OCI-LY7 (cell line): ENCODE results near the gene C1orf35. TPM values are rescaled to one million over a fixed set of nuclear protein-coding genes. Genes with fewer than 3 reads are reported as not detected.

Source experiments
- BruUV-seq: library from RNA; stranded (reverse); fragments of 400-500 nt; replicated peaks from 2 replicates; lab custom pipeline; 2021; lab: Mats Ljungman, UMichigan
- CTCF ChIA-PET: fragments of 300-600 bp; sonication (Branson Sonifier 250); formaldehyde crosslinking; loops from one replicate; lab custom pipeline; 2022; ENCODE audit warnings: antibody characterized with exemption; ENCODE audit not compliant: unreplicated experiment; lab: Charles Lee
- POLR2A ChIA-PET: fragments of 300-600 bp; sonication (Branson Sonifier 250); formaldehyde crosslinking; loops from one replicate; lab custom pipeline; 2022; ENCODE audit warnings: antibody characterized with exemption; lab: Charles Lee
- DNase-seq: peaks from one replicate; pipeline ENCODE4 v3.0.0-alpha.2; 2015; ENCODE audit warnings: low spot score
- H2AFZ ChIP-seq: fragments of 200-600 bp; sonication (generic), shearing (Covaris generic); 2 replicates; pipeline ENCODE4 v1.6.1; 2014; ENCODE audit warnings: mild to moderate bottlenecking, antibody characterized with exemption, low read length, moderate library complexity
- H3K27ac ChIP-seq: fragments of 200-600 bp; sonication (generic); 2 replicates; pipeline ENCODE4 v1.5.1; 2014; ENCODE audit warnings: mixed run types, low read depth, mild to moderate bottlenecking, moderate library complexity, low read length, inconsistent platforms; ENCODE audit not compliant: poor library complexity, severe bottlenecking
- H3K36me3 ChIP-seq: fragments of 200-600 bp; sonication (generic); 2 replicates; pipeline ENCODE4 v1.6.1; 2014; ENCODE audit warnings: mild to moderate bottlenecking, antibody characterized with exemption, low read length, moderate library complexity, mixed read lengths; ENCODE audit not compliant: insufficient read depth
- H3K4me1 ChIP-seq: fragments of 200-600 bp; sonication (generic); 2 replicates; pipeline ENCODE4 v1.5.1; 2014; ENCODE audit warnings: mild to moderate bottlenecking, low read length; ENCODE audit not compliant: insufficient read depth, poor library complexity, severe bottlenecking
- H3K4me2 ChIP-seq: fragments of 200-600 bp; sonication (generic); 2 replicates; pipeline ENCODE4 v1.6.1; 2014; ENCODE audit warnings: mild to moderate bottlenecking, low read length
- H3K4me3 ChIP-seq: fragments of 200-600 bp; sonication (generic); 2 replicates; pipeline ENCODE4 v1.5.1; 2014; ENCODE audit warnings: mild to moderate bottlenecking, low read depth, low read length; ENCODE audit not compliant: poor library complexity, severe bottlenecking
- H3K79me2 ChIP-seq: fragments of 200-600 bp; sonication (generic); 2 replicates; pipeline ENCODE4 v1.6.1; 2016; ENCODE audit warnings: low read depth, mild to moderate bottlenecking, low read length, moderate library complexity, mixed read lengths; ENCODE audit not compliant: insufficient read depth
- H3K9me2 ChIP-seq: fragments of 200-600 bp; sonication (generic); 2 replicates; pipeline ENCODE4 v1.6.1; 2016; ENCODE audit warnings: mild to moderate bottlenecking, low read length, mixed read lengths; ENCODE audit not compliant: insufficient read depth
- H3K9me3 ChIP-seq: fragments of 200-600 bp; sonication (generic); 2 replicates; pipeline ENCODE4 v1.6.1; 2014; ENCODE audit warnings: mild to moderate bottlenecking, mixed run types, low read length, mixed read lengths
- H4K20me1 ChIP-seq: fragments of 200-600 bp; sonication (generic); 2 replicates; pipeline ENCODE4 v1.6.1; 2014; ENCODE audit warnings: mild to moderate bottlenecking, antibody characterized with exemption, low read length, moderate library complexity, mixed read lengths; ENCODE audit not compliant: insufficient read depth
- EZH2phosphoT487 ChIP-seq: fragments of 200-600 bp; sonication (generic); IDR thresholded peaks from 2 replicates; pipeline ENCODE4 v1.6.1; 2018; ENCODE audit warnings: low read depth, borderline replicate concordance, mild to moderate bottlenecking, mixed run types, antibody characterized with exemption, low read length, moderate library complexity, mixed read lengths
- intact Hi-C: fragments of 100-400 bp; cut with micrococcal nuclease; formaldehyde crosslinking; loops from one replicate; pipeline ENCODE4 v1.10.0; 2022; ENCODE audit not compliant: unreplicated experiment
- total RNA-seq, 2 experiments: library from RNA; depleted of rRNA in 1 of 2; stranded (reverse); fragments of >200 nt in 1 of 2; shearing (Covaris generic) in 1 of 2; gene quantifications; 2 replicates each; pipeline ENCODE4 v1.2.3, GENCODE V29; 2014 to 2022
- TF ChIP-seq, protein P1 (sequence below): fragments of 200-600 bp; sonication (generic); conservative IDR thresholded peaks from 2 replicates; pipeline ENCODE4 v1.5.1; 2014; ENCODE audit warnings: mild to moderate bottlenecking, antibody characterized with exemption, low read length, moderate library complexity, mixed read lengths

C1orf35 gene
- total RNA-seq, 2 experiments from 2014 or later, result 30.7 to 33.3 TPM

DNA sequence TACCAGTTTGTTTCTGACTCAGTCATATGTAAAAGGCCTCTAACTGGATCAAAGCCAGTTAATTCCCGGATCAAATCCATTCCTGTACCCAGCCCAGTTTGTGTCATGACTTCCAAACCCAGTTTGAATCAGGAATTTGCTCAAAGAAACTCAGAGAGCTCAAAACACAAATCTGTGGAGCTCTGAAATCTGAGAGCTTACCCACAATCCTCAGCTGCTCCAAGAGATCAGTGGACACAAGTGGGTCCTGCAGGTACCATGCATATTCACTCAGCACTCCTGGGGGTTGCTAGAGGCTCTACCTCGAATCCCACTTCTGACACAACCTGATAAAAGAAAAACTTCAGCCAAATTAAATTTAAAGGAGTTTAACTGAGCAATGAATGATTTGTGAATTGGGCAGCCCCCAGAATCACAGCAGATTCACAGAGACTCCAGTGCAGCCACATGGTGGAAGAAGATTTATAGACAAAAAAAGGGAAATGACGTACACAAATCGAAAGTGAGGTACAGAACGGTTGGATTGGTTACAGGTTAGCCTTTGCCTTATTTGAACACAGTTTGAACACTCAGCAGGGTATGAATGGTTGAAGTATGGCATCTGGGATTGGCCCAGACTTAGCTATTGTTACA, 17.8 kb upstream of the C1orf35 start:
- H2AFZ ChIP-seq, result peak overlapping the region; percentile 28; the same call in 1 of the 2 replicates
- no peaks in the 10 kb centered on the region for H4K20me1 ChIP-seq
- no peaks in the 10 kb centered on the region for H3K79me2 ChIP-seq
- CTCF ChIA-PET, result interaction anchor here (0.5 to 1.2 kb wide), 2 partner anchors 10 to 380 kb away, joined by 3 read pairs; no protein-coding TSS in a partner anchor
- no peak overlapping the region for H3K4me3 ChIP-seq
- H3K36me3 ChIP-seq, result no peaks in the 10 kb centered on the region
- POLR2A ChIA-PET, result interaction anchor here (0.7 to 1.3 kb wide), 2 partner anchors 9 to 154 kb away, joined by 3 to 6 read pairs; no protein-coding TSS in a partner anchor
- H3K27ac ChIP-seq, result no peak overlapping the region
- peak overlapping the region; percentile 28 for H3K4me2 ChIP-seq
- intact Hi-C loops, result no loop called here
- H3K9me2 ChIP-seq, result no peaks in the 10 kb centered on the region
- H3K4me1 ChIP-seq, result peaks cover 8% of the 10 kb centered on the region
- TF ChIP-seq, protein P1, sequence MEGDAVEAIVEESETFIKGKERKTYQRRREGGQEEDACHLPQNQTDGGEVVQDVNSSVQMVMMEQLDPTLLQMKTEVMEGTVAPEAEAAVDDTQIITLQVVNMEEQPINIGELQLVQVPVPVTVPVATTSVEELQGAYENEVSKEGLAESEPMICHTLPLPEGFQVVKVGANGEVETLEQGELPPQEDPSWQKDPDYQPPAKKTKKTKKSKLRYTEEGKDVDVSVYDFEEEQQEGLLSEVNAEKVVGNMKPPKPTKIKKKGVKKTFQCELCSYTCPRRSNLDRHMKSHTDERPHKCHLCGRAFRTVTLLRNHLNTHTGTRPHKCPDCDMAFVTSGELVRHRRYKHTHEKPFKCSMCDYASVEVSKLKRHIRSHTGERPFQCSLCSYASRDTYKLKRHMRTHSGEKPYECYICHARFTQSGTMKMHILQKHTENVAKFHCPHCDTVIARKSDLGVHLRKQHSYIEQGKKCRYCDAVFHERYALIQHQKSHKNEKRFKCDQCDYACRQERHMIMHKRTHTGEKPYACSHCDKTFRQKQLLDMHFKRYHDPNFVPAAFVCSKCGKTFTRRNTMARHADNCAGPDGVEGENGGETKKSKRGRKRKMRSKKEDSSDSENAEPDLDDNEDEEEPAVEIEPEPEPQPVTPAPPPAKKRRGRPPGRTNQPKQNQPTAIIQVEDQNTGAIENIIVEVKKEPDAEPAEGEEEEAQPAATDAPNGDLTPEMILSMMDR, result no peak
- no peak for TF ChIP-seq EZH2phosphoT487
- no peak for DNase-seq
- peaks cover 42% of the 10 kb centered on the region for H3K9me3 ChIP-seq
- BruUV-seq, result no TSS peak

- Histone ChIP-seq H3K79me2 (no peaks in the 10 kb centered on the region), H3K9me3 (peaks cover 39% of the 10 kb centered on the region), H3K9me2 (no peaks in the 10 kb centered on the region), H3K4me2 (no peak overlapping the region), H3K4me1 (peaks cover 8% of the 10 kb centered on the region), H3K36me3 (no peaks in the 10 kb centered on the region), H2AFZ (no peak overlapping the region), H3K4me3 (no peak overlapping the region), H3K27ac (no peak overlapping the region), H4K20me1 (no peaks in the 10 kb centered on the region)
- BruUV-seq, result no TSS peak
- ChIA-PET CTCF (interaction anchor here (0.5 kb wide), 1 partner anchor 380 kb away, joined by 3 read pairs; no protein-coding TSS in a partner anchor), POLR2A (interaction anchor here (1.3 kb wide), 1 partner anchor 8 kb away, joined by 6 read pairs; no protein-coding TSS in a partner anchor)
- DNase-seq, result no peak
- intact Hi-C loops, result no loop called here
- TF ChIP-seq, protein P1, result no peak
- TF ChIP-seq EZH2phosphoT487, result no peak
Measured at GRCh38 chr1:228120351-228120750, 17.2 kb upstream of the C1orf35 start.

DNA sequence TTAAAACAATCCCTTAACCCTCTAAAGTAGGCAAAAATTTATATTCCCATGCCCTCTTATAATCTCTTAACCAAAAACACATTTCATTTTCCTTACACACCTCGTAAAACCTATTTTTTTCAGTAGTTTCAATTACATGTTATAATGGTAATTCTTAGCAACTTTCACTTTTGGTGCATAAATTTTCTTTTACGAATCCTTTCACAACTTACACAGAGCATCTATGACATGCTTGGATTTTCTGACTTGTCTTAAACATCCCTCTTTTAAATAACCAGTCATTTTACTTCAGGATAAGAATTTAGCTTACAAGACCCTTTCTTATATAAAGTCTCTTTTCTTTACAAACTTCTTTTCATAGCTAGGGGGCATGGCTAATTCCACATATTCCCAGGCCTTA, 14.9 kb upstream of the C1orf35 start:
- Histone ChIP-seq H4K20me1 (no peaks in the 10 kb centered on the region), H3K79me2 (no peaks in the 10 kb centered on the region), H3K27ac (no peak overlapping the region), H3K4me3 (no peak overlapping the region), H2AFZ (no peak overlapping the region), H3K9me3 (peaks cover 33% of the 10 kb centered on the region), H3K36me3 (no peaks in the 10 kb centered on the region), H3K4me2 (no peak overlapping the region), H3K4me1 (peaks cover 8% of the 10 kb centered on the region), H3K9me2 (no peaks in the 10 kb centered on the region)
- intact Hi-C loops, result no loop called here
- peak; percentile 57 for DNase-seq
- TF ChIP-seq, protein P1, result no peak
- TF ChIP-seq EZH2phosphoT487, result no peak
- CTCF ChIA-PET, result no interaction called here
- POLR2A ChIA-PET, result no interaction called here
- BruUV-seq, result no TSS peak
